Measurements from ENCODE around the gene ARHGAP6. TPM values are rescaled to one million over a fixed set of nuclear protein-coding genes. Genes with fewer than 3 reads are reported as not detected.

Gene ARHGAP6
- total RNA-seq, 6 experiments from 2014 or later = 0.38 to 1.2 (median 0.78) TPM

GRCh38 chrX:11655282-11656015, 10.3 kb downstream of the ARHGAP6 start:
- DNase-seq (no peak), ATAC-seq (no peak)
- no peak for TF ChIP-seq POLR2A (IDR thresholded peaks at IDR 0.05)
- TF ChIP-seq, protein P1, sequence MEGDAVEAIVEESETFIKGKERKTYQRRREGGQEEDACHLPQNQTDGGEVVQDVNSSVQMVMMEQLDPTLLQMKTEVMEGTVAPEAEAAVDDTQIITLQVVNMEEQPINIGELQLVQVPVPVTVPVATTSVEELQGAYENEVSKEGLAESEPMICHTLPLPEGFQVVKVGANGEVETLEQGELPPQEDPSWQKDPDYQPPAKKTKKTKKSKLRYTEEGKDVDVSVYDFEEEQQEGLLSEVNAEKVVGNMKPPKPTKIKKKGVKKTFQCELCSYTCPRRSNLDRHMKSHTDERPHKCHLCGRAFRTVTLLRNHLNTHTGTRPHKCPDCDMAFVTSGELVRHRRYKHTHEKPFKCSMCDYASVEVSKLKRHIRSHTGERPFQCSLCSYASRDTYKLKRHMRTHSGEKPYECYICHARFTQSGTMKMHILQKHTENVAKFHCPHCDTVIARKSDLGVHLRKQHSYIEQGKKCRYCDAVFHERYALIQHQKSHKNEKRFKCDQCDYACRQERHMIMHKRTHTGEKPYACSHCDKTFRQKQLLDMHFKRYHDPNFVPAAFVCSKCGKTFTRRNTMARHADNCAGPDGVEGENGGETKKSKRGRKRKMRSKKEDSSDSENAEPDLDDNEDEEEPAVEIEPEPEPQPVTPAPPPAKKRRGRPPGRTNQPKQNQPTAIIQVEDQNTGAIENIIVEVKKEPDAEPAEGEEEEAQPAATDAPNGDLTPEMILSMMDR (IDR thresholded peaks at IDR 0.05) = no peak
- H3K9me3 ChIP-seq = no peaks in the 10 kb centered on the region
- no peaks in the 10 kb centered on the region for H3K4me1 ChIP-seq
- no peak overlapping the region for H3K27ac ChIP-seq
- no peaks in the 10 kb centered on the region for H3K36me3 ChIP-seq
- WGBS (ENCODE audit: insufficient coverage, low coverage, low lambda C conversion rate, missing lambda C conversion rate) = 51% methylated on average over 7 of the region's 7 CpGs
- no peak overlapping the region for H3K4me3 ChIP-seq
- intact Hi-C loops (cut with DNase I) = no loop called here
- H3K27me3 ChIP-seq = no peaks in the 10 kb centered on the region

GRCh38 chrX:11648705-11649519, 16.8 kb downstream of the ARHGAP6 start:
- H3K27ac ChIP-seq = no peak overlapping the region
- no peak overlapping the region for H3K4me3 ChIP-seq
- H3K4me1 ChIP-seq = no peaks in the 10 kb centered on the region
- H3K9me3 ChIP-seq = no peaks in the 10 kb centered on the region
- intact Hi-C loops (cut with DNase I) = no loop called here
- TF ChIP-seq, protein P1 (IDR thresholded peaks at IDR 0.05) = no peak
- TF ChIP-seq POLR2A (IDR thresholded peaks at IDR 0.05) = no peak
- no peaks in the 10 kb centered on the region for H3K36me3 ChIP-seq
- 39% methylated on average over 3 of the region's 5 CpGs for WGBS (ENCODE audit: insufficient coverage, low coverage, low lambda C conversion rate, missing lambda C conversion rate)
- ATAC-seq (no peak), DNase-seq (no peak)
- H3K27me3 ChIP-seq = no peaks in the 10 kb centered on the region

- intact Hi-C loops (cut with DNase I) = no loop called here
- ATAC-seq (no peak), DNase-seq (no peak)
- no peaks in the 10 kb centered on the region for H3K36me3 ChIP-seq
- TF ChIP-seq, protein P1 (IDR thresholded peaks at IDR 0.05) = no peak
- TF ChIP-seq POLR2A (IDR thresholded peaks at IDR 0.05) = no peak
- no peak overlapping the region for H3K4me3 ChIP-seq
- H3K4me1 ChIP-seq = no peaks in the 10 kb centered on the region
- H3K9me3 ChIP-seq = no peaks in the 10 kb centered on the region
- WGBS (ENCODE audit: insufficient coverage, low coverage, low lambda C conversion rate, missing lambda C conversion rate) = 13% methylated on average over 3 of the region's 3 CpGs
- no peak overlapping the region for H3K27ac ChIP-seq
- H3K27me3 ChIP-seq = no peaks in the 10 kb centered on the region
Observed at GRCh38 chrX:11647138-11647537, 18.6 kb downstream of the ARHGAP6 start.

GRCh38 chrX:11641349-11642065, 24.2 kb downstream of the ARHGAP6 start:
- TF ChIP-seq, protein P1 (IDR thresholded peaks at IDR 0.05) = no peak
- TF ChIP-seq POLR2A (IDR thresholded peaks at IDR 0.05) = no peak
- intact Hi-C loops (cut with DNase I) = no loop called here

More at GRCh38 chrX:11641349-11642065, 24.2 kb downstream of the ARHGAP6 start:
- Histone ChIP-seq H3K4me1 (no peaks in the 10 kb centered on the region), H3K9me3 (no peaks in the 10 kb centered on the region), H3K4me3 (no peak overlapping the region), H3K27me3 (no peaks in the 10 kb centered on the region), H3K27ac (no peak overlapping the region), H3K36me3 (no peaks in the 10 kb centered on the region)
- DNase-seq (no peak), ATAC-seq (no peak)
- 33% methylated on average over 9 of the region's 9 CpGs for WGBS (ENCODE audit: insufficient coverage, low coverage, low lambda C conversion rate, missing lambda C conversion rate)
